Tibial artery (tissue), 4 donors: ENCODE data around the gene NEUROG1.

Experiments
- DNase-seq, 2 donors: peaks; one replicate each; pipeline ENCODE4 v3.0.0-alpha.2; 2019
- H3K27ac ChIP-seq, 2 donors: fragments of 200-600 bp; sonication (generic) in 1 of 2; 1 replicate in 1 of 2; 2 replicates in 1 of 2; pipeline ENCODE4 v1.5.1; 2018 to 2019; ENCODE audit warnings: mild to moderate bottlenecking in 1 of 2
- H3K27me3 ChIP-seq, 2 donors: fragments of 200-600 bp; sonication (generic) in 1 of 2; one replicate each; pipeline versions ENCODE4 v1.5.1 to v1.6.0; 2016 to 2019
- H3K36me3 ChIP-seq, 3 donors: fragments of 200-600 bp; sonication (generic) in 2 of 3; one replicate each; pipeline ENCODE4 v1.5.1; 2016 to 2019; ENCODE audit warnings: mild to moderate bottlenecking in 2 of 3
- H3K4me1 ChIP-seq, 4 donors: fragments of 200-600 bp; sonication (generic) in 2 of 4; 1 replicate in 3 of 4; 2 replicates in 1 of 4; pipeline ENCODE4 v1.5.1; 2016 to 2019
- H3K4me3 ChIP-seq, 2 donors: fragments of 200-600 bp; sonication (generic) in 1 of 2; 1 replicate in 1 of 2; 2 replicates in 1 of 2; pipeline ENCODE4 v1.5.1; 2018 to 2019; ENCODE audit warnings: mild to moderate bottlenecking in 2 of 2
- H3K9me3 ChIP-seq, 3 donors: fragments of 200-600 bp; sonication (generic) in 1 of 3; one replicate each; pipeline ENCODE4 v1.5.1; 2016 to 2019
- intact Hi-C: fragments of 100-400 bp; cut with DNase I; formaldehyde crosslinking; loops from one replicate; pipeline ENCODE4 v1.15.0; 2023; ENCODE audit warnings: low total_unique reads
- TF ChIP-seq, protein P1 (sequence below), 2 experiments: fragments of 200-600 bp in 1 of 2; fragments of 450-650 bp in 1 of 2; IDR thresholded peaks; one replicate each; pipeline ENCODE4 v1.5.1; 2017 to 2019; ENCODE audit warnings: antibody characterized with exemption in 2 of 2, mild to moderate bottlenecking in 1 of 2, moderate library complexity in 1 of 2

NEUROG1 gene

DNA sequence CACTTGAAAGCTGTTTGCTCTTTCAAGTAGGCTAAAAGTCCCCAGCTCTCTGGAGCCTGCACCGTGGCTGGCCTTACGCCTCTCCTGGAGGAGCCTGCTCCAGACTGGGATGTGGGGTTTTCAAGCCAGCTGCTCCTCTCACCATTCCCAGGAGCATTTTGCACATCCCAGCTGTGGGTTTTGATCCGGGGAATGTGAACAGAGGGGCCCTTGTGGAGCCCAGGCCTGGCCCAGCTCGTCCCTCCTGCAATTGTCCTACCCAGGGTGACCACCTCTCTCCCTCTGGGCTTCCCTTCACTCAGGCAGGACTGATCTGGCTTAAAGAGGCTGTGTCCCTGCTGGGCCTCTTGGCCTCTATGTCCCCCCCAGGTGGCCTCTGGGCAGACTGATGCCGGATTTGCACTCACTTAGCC is 51.1 kb downstream of the NEUROG1 start:
- Histone ChIP-seq H3K4me3 (no peak overlapping the region), H3K9me3 (no peaks in the 10 kb centered on the region), H3K27me3 (peaks cover 0 to 40% of the 10 kb centered on the region in 2 donors), H3K36me3 (no peaks in the 10 kb centered on the region), H3K4me1 (peaks cover 0 to 19% (median 15%) of the 10 kb centered on the region in 4 donors), H3K27ac (no peak overlapping the region)
- intact Hi-C loops, result no loop called here
- DNase-seq, result peak in 1 of 2 donors; percentile 55
- TF ChIP-seq, protein P1, sequence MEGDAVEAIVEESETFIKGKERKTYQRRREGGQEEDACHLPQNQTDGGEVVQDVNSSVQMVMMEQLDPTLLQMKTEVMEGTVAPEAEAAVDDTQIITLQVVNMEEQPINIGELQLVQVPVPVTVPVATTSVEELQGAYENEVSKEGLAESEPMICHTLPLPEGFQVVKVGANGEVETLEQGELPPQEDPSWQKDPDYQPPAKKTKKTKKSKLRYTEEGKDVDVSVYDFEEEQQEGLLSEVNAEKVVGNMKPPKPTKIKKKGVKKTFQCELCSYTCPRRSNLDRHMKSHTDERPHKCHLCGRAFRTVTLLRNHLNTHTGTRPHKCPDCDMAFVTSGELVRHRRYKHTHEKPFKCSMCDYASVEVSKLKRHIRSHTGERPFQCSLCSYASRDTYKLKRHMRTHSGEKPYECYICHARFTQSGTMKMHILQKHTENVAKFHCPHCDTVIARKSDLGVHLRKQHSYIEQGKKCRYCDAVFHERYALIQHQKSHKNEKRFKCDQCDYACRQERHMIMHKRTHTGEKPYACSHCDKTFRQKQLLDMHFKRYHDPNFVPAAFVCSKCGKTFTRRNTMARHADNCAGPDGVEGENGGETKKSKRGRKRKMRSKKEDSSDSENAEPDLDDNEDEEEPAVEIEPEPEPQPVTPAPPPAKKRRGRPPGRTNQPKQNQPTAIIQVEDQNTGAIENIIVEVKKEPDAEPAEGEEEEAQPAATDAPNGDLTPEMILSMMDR (IDR thresholded peaks at IDR 0.05), result no peak
